Left forelimb (tissue), 1 donor: Measurements from ENCODE around the gene PUM1.
"Not testable (repeated sequence)": the region's sequence is repeated elsewhere in the genome, so short reads cannot be mapped to it uniquely, and the experiment has no call there.

ENCODE experiments used
- DNase-seq: peaks from one replicate; pipeline ENCODE4 v3.0.0-alpha.2; 2018; ENCODE audit warnings: low spot score

The PUM1 gene

DNA sequence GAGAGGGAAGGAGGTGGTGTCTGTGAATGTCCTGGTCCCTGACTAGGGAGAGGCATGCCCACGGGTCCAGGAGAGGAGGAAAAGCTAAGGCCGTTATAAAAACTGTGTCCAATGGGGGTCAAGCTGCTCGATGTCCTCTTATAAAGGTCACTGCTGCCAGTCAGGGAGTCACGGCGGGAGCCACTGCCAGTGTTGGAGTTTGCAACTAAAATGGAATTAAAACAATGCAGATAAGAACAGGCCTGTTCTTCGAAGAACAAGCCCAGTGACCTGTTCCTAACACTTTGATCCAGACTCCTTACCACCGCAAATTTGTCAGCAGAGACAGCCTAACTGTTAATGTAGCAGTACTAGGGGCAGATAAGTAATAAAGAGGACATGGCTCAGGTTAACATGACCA lies 100.8 kb downstream of the PUM1 start:
- no peak for DNase-seq

DNA sequence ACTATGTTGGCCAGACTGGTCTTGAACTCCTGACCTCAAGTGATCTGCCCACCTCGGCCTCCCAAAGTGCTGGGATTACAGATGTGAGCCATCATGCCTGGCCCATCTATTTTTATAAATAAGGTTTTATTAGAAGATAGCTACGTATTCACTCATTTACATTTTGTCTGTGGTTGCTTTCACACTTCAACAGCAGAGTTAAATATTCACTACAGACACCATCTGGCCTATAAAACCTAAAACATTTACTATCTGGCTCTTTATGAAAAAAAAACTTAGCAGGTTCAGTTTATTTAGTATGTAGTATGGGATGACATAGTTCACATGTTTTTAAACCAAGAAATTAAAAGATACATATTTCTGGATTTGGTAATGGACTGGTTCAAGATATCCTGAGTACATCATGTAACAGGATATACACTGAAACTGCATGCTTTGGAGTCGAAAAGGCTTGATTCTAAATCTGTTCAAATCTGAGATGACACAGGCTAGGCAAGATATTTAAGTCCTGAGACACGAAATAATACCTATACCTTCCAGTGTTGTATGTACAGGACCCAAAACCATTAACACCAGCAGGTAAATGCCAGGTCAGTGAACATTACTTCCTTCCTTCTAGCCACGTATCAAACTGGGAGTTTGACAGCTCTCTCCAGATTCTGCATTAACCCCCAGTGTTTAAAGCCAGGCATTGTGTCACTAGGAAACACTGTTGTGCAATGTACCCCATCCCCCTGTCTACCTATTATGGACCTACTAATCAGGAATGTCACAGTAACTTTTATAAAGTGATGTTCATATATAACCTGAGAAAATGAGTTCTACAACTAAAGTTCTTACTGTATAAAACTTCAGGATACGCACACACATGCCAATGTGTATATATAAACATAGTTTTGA lies 102.7 kb downstream of the PUM1 start:
- DNase-seq, result no peak

DNA sequence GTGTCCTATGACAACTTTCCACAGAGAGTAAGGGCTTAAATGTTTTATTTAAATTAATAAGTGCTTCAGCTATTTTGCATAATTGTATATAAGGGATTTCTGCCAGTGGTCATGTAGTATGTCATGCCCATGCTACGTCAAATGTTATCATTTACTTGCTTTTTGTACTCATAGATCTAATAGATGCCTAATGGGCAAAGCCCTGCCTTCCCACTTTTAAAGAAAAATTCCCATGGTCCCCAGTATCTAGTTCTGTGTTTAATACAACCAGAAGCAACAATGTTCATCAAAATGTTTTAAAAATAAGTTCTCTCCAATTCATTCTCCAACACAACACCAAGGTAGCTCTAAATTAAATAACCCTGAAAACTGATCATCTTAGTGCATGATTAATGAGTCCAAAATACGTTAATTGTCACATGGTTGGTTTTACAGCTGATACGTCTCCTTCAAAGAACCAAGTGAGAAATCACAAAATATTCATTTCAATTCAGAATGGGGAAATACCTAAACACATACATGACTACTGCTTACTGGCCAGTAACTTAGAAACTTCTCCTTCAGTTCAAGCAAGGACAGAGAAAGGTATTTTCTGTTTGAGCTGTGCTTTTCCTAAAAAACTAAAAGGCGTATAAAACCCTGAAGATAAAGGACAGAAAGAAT lies 107.8 kb downstream of the PUM1 start:
- DNase-seq, result no peak

DNA sequence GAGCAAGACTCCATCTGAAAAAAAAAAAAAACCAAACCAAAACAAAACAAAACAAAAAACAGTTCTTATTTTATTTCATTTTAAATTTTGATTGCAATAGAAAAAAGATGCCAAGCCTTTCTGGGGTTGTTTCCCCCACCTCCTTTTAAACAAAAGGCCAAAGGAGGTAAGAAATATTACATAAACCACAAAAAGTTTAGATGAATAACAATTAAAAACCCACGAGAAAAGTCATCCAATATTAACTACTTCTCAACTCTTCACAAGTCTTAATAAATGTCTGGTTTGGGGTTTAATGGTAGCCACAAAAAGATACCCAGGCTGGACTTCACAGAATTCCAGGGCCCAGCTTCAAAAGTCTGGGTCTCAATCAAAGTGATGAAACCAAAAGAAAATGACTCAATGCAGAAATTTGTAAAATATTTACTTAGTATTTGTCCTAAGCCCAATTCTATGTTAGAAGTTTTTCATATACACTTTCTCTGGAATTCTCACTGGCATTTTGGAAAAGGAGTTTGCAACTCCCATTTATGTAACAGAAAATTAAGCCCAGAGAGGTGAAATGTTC lies 110.0 kb downstream of the PUM1 start:
- no peak for DNase-seq

DNA sequence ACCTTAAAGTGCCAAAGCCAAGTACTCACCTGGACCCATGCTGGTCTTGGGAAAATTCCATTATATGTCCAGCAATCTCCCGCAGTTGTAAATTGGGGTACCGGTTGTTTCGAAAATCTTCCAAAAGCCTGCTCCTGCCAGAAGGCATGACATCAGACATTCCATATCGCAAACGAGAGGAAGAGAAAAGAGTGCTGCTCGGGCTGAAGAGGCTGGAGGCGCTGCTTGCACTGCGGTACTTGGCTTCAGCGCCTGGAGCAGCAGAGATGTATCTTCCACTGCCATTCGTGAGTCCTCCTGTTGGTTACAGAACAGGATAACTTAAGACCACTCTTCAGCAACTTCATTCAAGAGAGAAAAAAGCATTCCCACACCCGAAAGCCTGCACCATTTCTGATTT lies 111.8 kb downstream of the PUM1 start:
- DNase-seq, result no peak

DNA sequence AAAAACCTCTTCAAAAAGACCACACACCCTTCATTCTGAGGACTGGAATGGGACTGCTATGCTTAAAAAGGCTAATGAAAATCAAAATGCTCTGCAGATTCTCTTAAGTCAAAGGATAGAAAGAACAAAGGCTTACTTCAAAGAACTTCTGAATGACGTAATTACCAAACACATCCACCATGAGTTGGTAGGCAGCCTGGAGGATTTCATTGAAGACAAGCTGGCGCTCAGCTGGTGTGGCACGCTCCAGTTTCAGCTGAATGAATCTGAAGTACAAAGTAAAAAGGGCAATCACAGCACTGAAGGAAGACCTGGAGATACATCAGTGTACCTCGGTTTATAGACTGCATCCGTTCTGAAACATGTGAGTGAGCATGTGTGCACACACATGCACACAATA lies 113.4 kb downstream of the PUM1 start:
- DNase-seq, result no peak

DNA sequence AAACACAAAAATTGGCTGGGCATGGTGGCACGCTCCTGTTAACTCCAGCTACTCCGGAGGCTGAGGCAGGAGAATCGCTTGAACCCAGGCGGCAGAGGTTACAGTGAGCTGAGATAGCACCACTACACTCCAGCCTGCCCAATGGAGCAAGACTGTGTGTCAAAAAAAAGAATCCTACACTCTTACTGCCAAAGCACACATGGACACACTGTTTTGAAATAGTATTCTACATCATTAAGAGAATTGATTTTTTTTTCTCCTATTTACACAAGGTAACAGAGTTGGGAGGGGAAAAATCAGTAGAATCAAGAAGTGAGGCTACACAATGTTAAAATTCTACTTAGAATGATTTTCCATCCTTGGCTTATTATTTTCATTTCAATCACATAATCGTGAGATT lies 114.8 kb downstream of the PUM1 start:
- DNase-seq, result no peak

DNA sequence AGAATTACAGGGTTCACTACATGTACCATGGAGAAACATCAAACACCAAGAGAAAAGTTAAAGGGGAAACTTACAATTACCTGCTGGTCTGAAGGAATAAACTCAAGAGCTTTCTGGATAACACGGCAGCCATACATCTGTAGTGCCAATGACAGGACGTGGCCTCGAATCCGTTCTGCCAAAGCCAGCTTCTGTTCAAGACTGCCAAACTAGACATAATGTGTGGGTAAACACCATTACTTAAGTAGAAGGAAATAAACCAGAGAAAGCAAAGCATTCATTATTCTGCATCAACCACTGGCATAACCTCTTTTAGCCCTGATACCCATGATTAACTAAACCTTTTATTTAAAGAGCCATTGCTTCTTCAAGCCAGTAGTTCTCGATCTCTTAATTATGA lies 115.5 kb downstream of the PUM1 start:
- no peak for DNase-seq

DNA sequence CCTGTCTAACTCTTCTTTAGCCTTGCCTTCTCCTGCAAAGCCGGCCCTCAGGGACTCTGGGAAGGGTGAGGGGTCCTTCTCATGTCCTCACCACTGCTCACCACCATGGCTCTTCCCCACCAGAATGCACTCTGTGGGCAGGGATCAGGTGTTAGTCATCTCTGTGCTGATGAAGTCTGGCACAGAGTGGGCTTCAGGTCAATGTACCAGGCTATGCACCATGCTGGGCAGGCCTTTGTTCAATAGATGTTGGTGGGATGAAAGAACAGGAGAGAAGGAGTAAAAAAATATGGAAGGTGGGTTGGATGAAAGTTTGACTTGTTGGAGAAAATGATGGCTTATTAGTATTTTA lies 116.1 kb downstream of the PUM1 start:
- DNase-seq, result not testable (repeated sequence)

DNA sequence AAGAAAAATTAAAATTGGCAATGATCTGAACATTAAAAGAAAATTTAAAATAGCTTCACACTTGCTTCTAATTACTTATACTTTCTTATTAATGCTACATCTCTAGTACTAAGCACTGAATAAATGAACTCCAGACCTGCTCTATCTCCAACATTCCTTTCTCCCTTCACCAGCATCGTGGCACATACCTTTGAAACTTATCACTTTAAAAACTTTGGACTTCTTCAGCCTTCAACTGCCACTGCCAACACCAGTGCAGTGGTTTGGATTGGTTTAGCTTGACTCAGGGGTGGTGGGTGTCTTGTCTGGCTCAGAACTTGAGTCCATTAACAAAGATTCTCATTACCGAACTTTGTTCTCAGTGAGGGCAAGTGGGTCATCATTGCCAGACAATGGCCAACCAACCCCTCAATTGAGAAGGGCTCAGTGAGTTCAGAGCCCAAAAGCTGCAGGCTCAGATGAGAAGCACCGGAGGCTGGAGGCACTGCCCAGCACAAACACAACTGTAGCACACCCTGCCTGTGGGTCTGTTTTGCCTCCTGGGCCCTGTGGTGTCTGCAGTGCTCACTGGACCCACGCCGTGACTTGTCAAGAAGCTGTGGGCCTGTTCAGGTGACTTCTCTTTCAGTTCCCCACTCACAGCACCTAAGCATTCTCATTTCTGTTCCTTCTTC lies 116.6 kb downstream of the PUM1 start:
- not testable (repeated sequence) for DNase-seq

DNA sequence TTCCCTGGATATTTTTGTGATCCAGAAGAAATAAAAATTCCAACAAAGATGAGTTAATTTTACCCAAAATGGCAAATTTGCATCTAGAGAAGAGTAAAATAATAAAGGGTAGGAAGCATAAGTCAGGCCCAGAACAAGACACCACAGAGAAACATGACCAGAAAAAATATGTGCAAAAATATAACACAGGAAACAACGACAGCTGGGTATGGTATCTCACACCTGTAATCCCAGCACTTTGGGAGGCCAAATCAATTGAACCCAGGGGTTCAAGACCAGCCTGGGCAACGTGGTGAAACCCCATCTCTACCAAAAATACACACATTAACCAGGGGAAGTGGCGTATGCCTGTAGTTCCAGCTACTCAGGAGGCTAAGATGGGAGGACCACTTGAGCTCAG lies 117.2 kb downstream of the PUM1 start:
- no peak for DNase-seq

DNA sequence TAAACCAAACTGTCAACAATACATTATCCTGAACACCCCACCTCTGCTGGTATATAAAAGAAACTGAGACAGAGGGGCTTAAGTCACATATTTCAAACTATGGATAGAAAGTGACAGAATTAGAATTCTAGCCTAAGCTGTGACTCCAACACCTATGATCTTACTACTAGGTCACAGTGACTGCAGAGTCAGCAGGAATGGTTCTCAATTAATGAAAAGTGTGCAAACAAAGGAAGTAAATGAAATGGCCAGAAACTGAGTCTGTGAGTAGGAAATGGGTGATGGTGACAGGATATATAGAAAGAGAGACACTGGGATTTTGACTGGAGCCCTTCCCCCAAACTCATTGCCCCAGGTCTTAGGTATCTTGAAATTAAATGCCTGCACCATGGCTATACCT lies 118.3 kb downstream of the PUM1 start:
- no peak for DNase-seq

DNA sequence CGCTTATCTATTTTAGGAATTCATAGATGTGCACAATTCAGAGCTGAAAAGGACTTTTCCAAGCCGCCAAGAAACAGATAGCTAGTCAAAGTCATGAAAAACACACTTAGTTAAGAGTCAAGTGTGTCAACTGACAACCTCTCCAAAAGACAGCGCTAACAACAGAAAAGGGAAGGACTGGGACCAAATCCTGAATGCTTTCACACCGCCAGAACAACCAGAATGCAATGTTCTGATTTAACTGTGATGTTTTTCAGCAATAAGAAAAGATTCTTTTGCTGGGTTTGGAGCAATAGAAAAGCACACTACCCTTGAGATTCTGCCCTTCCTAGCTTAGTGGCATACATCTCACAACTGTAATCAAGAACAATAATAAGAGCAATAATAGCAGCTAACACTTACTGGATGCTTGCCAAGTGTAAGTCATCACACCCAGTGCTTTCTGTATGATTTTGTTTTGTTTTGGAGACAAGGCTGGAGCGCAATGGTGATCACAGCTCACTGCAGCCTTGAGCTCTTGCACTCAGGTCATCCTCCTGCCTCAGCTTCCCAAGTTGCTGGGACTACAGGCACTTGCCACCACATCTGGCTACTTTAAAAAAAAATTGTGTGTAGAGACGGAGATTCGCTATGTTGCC lies 123.1 kb downstream of the PUM1 start:
- DNase-seq, result no peak

DNA sequence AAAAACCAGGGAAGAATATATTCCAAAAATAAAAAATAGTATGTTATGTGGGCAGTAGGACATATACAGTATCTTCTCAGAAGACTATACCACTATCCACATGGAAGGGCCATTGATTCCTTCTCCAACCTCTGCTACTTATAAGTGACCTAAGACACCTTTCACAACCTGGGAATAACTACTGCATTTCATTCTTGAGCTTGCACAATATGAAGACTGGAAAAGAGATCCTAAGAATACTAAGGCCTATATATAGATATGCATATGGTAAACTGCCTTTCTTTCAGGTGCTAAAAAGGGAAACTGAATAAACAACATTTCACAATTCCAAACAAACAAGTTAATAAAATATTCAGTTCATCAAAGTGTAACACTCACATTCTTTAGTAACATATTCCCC lies 125.0 kb downstream of the PUM1 start:
- no peak for DNase-seq

DNA sequence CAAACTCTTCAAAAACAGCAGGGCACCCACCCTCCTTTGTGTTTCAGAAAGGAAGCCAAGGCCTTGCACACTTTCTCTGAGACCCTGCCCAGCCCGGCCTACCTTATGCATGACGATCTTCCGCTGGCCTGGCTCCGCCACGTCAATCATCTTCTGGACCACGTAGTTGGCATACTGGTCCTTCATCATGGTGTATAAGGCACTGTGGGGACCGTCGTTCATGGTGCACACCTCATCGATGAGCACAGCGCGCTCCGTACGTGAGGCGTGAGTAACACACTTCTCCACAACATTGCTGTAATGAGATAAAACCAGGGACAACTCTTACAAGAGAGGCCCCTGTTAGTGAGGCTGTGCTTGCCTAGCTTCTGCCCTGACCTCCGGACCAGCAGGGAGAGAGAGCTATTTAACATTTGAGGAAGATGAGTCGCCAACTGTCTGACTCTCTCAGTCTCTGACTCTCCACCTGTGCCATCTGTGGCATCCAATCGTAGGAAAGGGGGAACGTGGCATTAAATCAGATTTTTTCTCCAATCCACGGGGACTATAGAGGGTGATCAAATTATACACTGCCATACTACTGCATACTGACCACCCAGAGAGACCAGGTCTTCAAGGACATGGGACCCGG lies 128.9 kb downstream of the PUM1 start:
- no peak for DNase-seq

DNA sequence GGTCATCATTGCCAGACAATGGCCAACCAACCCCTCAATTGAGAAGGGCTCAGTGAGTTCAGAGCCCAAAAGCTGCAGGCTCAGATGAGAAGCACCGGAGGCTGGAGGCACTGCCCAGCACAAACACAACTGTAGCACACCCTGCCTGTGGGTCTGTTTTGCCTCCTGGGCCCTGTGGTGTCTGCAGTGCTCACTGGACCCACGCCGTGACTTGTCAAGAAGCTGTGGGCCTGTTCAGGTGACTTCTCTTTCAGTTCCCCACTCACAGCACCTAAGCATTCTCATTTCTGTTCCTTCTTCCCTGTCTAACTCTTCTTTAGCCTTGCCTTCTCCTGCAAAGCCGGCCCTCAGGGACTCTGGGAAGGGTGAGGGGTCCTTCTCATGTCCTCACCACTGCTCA lies 129.8 kb downstream of the PUM1 start:
- DNase-seq, result not testable (repeated sequence)

DNA sequence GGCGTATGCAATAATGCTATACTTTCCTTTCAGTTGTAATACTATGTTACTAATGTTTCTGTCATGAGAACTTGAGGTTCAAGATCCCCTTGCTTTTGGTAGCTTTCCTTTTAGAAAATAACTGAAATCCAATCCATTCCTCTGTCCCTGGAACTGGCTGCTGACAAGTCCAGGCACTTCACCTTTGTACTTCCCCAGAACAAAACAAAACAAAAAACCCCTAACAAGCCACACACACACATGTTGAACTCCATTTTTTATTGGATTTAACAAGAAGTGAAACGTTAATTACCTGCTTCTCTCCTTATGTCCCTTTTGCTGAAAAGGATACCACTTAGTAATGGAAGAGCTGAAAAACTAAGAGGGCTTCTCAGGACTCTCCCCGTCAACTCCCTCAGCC lies 130.9 kb downstream of the PUM1 start:
- DNase-seq, result no peak

DNA sequence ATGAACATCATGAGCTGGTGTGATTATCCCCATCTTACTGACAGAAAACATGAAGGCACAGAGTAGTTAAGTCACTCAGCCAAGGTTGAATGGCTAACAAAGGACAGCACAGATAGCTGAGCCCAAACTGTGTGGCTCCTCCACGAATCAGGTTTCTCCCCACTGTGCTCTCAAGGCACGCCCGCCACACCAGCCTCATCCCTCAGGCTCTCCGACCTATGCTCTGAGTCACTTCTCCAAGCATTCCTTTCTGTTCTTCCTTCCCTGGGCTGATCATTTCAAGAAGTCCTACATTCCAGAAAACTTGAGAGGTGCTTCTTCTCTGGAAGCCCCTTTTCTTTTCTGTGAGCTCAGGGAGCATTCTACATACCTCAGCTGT lies 131.7 kb downstream of the PUM1 start:
- DNase-seq, result no peak

DNA sequence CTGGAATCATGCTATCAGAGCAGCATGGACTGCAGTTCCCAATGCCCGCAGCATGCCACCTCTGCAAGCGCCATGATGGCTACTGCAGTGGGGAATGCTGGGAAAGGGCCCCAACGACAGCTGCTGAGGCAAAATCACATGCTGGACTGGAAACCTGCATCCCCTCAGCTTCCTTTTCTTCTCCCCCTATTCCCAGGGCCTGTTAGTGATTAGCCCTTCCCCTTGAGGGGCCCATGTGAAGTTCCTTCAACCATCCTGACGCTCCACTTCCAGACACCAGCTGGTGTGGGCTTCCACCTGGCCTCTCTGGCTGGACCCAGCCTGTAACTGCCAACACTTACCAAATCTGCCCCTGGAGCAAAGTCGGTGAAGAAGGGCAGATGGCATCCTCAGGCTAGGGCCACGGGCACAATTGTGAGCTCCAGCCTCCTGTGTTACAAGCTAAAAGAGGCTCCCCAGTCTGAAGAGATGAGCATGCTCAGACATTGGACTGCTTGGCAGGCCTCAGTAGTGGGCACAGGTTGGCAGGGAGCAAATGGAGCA lies 134.8 kb downstream of the PUM1 start:
- DNase-seq, result no peak

DNA sequence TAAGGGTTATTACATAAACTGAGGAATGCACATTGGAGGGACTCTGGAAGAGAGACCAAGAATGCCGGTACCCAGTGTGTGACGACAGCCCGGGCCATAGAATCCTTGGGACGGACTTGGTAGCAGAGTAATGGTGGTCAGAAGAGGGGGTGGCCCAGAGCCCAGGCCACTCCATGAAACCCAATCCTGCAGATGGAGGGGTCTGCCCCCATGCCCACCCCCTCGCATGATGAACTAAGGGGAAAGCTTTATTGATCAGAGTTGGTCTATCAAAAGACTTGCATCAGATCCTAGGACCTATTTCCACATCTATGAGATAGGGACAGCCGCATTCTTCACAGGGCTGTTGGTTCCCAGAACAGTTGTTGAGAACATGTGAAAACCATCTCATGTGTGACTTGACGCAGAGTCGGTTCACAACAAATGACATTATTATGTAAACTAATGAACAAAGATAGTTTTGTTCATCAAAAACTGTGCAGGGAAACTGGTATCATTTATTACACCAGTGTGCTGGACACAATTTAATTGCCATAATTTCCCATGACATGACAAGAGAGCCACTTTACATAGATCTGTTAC lies 135.5 kb downstream of the PUM1 start:
- DNase-seq, result no peak
